HG03342 (cell line): ENCODE results near the gene IRF1.
"Not testable (repeated sequence)": the region's sequence is repeated elsewhere in the genome, so short reads cannot be mapped to it uniquely, and the experiment has no call there.

Experiments used
- ATAC-seq: cut with Tn5 transposase; IDR thresholded peaks from one replicate; pipeline ENCODE4 v1.9.1; 2021; ENCODE audit warnings: mild to moderate bottlenecking, moderate library complexity; ENCODE audit not compliant: unreplicated experiment

The IRF1 gene

DNA sequence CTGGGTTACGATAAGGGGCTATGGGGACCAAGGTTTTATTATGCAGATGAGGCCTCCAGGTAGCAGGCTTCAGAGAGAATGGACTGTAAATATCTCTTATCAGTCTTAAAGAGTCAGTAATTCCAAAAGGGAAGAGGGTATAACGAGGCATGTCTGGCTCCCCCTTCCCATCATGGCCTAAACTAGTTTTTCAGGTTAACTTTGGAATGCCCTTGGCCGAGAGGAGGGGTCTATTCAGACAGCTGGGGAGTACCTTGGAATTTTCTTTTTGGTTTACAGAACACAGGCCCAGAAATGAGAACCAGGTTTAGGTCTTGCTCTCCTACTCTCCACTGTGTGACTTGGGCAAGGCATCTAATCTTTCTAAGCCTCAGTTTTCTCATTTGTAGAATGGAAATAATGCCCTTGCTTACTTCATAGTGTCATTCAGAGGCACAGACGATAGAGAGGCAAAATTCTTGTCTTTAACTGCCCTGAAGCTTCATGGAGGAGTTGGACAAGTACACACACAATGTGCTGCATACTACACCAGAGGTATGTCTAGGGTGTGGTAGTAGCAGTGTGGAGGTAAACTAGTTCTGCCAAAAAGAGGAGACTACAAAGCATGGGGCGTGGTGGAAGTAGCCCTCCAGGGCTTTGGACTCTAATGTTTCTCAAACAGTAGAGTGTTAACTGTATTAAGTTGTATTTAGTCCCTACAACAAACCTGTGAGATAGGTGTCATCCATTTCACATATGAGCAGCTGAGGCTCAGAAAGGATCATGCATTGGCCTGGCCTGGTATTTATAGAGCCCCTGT lies 45.5 kb downstream of the IRF1 start:
- no peak for ATAC-seq

DNA sequence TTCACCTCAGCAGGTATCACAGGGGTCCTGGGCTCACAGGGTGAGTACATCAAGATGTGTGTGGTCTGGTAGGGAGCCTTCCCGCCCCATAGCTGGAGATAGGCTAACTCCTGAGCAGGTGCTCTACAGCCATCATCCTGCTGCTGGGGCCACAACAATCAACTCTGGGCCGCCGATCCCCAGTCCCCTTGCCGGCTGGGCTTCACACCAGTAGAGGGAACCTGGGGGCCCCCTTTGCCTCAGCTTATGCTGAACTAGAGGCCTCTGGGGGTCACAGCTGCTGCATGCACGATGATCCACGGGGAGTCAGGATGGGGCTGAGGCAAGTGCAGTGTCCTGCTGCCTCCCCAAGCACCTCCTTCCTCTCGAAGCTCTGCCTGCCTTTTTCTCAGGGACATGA lies 46.5 kb downstream of the IRF1 start:
- ATAC-seq, result no peak

GRCh38 chr5:132439521-132440089 lies 51.0 kb downstream of the IRF1 start:
- ATAC-seq, result no peak

GRCh38 chr5:132438917-132439316 lies 51.7 kb downstream of the IRF1 start:
- no peak for ATAC-seq

DNA sequence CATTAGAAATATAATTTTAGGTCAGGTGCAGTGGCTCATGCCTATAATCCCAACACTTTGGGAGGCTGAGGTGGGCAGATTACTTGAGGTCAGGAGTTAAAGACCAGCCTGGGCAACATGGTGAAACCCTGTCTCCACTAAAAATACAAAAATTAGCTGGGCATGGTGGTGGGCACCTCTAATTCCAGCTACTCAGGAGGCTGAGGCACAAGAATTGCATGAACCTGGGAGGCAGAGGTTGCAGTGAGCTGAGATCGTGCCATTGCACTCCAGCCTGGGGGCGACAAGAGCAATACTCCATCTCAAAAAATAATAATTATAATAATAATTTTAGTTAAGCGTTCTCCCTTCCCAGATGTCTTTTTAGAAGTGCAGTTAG lies 52.3 kb downstream of the IRF1 start:
- ATAC-seq, result not testable (repeated sequence)

- peak; percentile 86 for ATAC-seq
Observed at GRCh38 chr5:132437604-132438266, 52.8 kb downstream of the IRF1 start.

DNA sequence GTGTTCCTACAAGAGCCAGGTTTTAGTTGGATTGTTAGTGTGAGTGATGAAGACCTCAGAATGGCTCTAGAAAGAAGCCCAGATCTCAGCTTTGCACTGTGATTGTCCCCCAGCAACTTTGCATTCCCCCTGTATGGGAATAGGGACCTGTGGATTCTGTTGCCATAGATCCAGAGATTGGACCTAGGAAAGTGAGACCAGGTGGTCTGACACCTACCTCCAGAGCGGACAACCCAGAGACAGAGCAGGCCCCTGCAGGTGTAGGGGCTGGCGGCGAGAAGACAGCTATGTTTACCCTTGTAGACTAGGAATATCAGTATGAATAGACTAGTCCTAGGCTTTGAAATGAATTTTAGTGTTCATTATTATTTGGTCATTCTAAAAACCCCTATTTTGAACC lies 53.6 kb downstream of the IRF1 start:
- no peak for ATAC-seq

GRCh38 chr5:132435886-132436285 lies 54.7 kb downstream of the IRF1 start:
- no peak for ATAC-seq

DNA sequence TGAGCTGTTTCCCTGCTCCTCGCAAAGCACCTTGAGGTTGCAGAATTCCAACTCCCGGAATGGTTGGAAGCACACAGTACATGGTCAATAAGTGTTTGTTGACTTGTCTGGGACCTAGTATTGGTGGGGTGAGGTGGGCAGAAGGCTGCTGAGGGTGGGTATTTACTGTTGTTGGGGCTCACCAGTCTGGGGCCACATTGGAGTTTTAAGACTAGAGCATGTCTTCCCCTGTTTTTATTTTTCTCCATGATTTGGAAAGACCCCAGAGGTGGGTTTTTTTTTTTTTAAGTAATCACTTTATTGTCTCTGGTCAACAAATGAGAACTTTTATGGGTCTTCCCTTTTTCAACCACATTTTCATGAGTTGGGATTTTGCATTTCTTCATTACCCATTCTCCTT lies 55.1 kb downstream of the IRF1 start:
- no peak for ATAC-seq

DNA sequence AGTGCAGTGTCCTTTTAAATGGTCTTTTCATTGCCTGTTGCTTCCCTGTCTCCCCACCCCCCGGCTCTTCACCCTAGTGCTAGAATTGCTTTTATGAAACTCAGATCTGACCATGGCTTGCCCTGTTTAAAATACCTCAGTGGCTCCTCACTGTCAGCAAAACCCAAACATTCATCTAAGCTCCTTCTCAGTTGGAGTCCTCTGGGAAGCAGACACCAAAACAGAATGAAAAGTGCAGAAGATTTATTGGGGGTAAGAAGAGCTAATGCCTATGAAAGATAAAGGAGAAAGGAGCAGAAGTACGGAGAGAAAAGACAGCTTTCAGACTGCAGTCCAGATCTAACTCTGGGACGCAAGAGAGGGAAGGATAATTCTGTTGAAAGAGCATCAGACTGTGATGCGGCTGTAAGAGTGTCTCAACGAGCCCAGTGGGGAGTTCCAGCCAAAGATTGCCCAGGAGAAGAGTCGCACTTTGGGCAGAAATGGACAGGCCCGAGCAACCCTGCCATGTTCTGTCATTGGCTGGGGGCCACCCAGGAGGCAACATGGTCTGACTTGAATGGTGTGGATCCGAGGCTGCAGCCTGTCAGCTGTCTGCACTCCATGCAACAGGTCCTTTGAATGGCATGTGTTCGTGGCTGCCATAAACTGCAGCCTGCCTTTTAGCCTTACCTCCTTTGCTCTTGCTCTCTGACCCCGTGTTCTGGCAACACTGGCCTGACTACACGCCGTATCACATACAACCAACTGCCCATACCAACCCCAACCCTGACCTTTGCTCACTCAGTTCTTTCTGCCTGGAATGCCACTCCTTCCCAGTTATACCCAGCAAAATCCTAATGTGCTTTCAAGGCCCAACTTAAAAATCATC lies 55.9 kb downstream of the IRF1 start:
- ATAC-seq, result no peak

GRCh38 chr5:132433141-132433540 lies 57.4 kb downstream of the IRF1 start:
- no peak for ATAC-seq

DNA sequence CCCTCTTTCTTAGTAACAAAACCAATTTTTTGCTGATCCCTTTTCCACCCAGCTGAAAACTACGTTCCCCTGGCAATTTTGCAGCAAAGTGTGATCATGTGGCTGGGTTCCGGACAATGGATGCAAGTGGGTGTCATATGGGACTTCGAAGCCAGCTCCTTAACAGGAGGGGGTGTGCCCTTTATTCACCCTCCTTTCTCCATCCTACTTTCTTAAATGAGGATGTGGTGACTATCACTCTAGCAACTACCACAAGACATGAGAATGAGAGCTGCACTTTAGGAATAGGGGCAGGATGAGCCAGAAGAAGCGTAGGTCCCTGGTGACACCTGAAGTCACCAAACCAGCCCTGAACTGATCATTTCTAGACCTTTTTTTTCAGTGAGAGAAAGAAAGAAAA lies 58.9 kb downstream of the IRF1 start:
- no peak for ATAC-seq
